ENCODE measurements around the gene ZSCAN10.

ZSCAN10 gene

DNA sequence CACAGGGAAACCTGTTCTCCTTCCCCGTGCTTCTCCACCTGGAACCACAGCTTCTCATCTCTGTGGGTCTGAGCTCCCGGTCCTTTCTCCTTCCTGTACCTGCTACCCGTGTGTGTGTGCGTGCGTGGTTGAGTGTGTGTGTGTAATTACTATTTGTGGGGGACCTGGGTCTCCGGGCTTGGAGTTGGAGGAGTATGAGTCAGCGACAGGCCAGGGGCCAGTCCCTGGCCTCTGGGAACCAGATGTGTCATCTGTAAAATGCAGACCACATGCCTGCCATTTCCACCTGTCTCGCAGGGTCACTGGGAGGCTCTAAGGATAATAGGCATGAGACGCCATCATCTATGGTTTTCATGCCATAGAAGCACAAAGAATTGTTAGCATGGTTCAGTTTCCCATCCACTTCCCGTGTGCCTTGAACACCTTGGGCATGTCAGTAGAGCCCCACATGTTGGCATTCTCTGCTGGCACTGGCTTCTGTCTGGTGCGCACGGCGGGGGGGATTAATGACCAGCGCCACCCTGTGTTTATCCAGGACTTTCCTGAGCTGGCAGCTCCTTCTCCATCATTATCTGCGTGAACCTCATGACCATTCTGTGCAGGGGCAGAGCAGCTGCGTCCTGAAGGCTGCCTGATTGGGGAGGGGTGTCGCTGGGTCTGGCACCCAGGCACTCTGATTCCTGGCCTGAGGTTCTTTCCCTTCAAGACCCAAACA, 14.8 kb upstream of the ZSCAN10 start:
- intact Hi-C loops (cut with DNase I), result no loop called here
- no peak for DNase-seq

DNA sequence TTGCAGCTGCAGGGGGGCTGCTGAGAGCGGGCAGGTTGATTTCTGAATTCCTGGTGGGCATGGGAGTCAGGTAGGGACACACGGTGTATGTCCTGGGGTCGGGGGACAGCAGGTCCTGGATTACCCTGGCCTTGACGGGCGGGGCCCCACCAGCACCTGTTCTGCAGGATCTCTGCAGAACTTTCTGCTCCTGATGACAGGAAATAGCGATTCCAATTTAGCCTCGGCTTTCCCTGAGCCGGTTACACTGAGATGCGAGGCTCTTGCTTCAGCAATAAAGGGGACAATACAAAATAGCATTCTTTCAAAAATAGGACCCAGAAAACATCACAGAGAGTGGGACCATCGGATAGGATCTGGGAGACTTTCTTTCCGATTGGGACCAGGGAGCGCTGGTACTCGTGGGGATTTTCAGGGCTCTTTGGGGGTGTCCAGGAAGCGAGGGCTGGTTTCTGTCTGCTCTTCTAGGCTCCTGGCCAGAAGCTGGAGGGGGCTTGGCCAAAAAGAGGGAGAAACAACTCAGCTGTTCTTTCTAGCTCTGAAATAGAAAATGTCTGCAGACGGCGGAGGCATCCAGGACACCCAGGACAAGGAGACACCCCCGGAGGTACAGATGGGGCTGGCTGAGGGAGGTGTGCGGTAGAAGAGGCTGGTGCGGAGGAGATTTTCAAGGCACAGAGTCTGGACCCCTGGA, 13.9 kb upstream of the ZSCAN10 start:
- peak in 1 of 42 donors; percentile 20 for DNase-seq
- intact Hi-C loops (cut with DNase I), result no loop called here

DNA sequence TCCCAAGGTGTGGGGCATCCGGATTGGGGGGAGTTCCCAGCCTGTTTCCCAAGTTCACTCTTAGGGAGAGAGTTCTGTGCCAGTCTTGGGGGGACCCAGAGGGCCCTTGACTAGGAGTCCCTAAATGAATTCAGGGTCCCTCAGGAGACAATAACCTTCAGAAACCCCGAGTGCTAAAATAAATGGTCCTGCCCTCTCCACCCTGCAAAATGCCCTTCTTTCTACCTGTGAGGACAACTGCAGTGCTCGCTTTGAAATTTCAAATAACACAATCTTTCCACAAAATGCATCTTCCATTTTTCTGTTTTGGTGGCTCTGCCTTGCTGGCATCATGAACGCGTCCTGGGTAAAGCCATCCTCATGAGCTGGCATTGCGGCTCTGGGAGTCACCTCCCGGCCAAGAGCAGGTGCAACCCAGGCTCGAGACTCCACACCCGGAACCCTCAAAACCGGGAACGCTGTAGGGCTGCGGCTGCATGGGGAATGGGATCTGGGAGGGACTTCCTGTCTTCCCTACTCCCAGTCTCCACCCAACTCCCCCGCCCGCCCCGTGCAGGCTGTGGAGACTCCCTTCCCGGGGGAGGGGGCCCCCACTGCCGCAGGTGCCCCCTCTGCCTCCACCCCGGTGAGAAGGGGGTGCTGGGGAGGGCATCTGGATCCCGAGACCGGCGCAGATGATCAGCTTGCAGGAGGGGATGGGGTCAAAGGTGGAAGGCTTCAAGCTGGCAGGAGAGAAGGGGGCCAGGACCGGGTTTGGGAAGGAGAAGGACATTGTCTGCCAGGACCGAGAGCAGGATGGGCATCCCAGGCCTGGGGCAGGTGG, 13.2 kb upstream of the ZSCAN10 start, which contains the start of gene ZNF205:
TSS of gene ZNF205 (plus strand) at position 529 of the 823 bp plus-strand sequence. CDS start 845 bp downstream, outside the sequence.
- DNase-seq, result peak; percentile 74 to 95 (median 86)
- intact Hi-C loops (cut with DNase I), result no loop called here

DNA sequence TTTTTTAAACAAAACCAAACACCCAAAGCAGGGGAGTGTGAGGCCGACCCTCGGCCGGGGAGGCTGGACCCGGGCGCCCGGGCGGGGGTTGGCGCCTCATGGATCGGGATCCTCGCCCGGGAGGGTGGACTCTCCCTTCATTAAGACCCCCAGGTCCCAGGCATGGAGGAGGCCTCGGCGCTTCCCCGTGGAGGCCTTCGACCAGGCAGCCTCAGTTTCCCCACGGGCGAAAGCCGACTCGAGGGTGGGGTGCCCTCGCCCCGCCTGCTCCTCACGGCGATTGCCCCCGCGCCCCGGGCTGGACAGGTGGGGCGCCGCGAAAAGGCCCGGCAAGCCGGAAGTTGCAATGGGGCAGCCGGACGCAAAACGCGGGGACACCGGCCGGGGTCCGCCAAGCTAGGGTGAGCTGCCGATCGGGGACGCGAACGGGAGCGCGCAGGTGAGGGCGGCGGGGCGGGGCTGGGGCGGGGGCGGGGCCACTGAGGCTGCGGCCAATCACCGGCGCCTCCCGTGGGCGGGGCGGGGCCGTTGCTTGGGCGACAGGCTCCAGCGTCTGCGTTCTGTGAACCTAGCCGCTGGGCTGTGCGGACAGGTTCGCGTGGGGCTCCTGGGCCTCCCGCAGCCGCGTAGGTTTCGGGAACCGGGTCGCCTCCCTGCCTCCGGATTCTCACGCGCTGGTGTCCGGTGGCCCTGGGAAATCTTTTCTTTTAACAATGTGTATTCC, 7.3 kb upstream of the ZSCAN10 start:
- peak; percentile 73 to 96 (median 90) for DNase-seq
- intact Hi-C loops (cut with DNase I), result no loop called here

DNA sequence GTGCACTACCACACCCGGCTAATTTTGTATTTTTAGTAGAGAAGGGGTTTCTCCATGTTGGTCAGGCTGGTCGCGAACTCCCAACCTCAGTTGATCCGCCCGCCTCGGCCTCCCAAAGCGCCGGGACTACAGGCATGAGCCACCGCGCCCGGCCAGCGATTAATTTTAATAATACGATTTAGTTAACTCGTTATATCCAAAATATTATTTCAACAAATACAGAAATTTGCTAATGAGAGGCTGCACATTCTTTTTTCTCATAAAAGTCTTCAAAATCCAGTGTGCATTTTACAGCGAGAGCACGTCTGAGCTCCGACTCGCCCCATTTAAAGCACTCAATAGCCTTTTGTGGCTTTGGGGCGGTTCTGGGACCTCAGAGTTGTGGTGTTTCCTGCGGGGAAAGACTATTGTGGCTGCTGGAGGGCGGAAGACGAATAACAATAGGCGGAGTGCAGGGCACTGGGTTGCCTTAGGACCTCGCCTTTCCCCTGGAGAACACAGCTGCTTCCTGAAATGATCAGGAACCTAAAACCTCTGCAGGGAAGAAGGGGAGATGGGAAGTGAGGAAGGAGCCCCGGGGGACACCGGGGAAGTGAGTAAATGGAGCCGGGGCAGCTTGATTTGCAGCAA, 2.9 kb upstream of the ZSCAN10 start:
- DNase-seq, result no peak
- intact Hi-C loops (cut with DNase I), result no loop called here

DNA sequence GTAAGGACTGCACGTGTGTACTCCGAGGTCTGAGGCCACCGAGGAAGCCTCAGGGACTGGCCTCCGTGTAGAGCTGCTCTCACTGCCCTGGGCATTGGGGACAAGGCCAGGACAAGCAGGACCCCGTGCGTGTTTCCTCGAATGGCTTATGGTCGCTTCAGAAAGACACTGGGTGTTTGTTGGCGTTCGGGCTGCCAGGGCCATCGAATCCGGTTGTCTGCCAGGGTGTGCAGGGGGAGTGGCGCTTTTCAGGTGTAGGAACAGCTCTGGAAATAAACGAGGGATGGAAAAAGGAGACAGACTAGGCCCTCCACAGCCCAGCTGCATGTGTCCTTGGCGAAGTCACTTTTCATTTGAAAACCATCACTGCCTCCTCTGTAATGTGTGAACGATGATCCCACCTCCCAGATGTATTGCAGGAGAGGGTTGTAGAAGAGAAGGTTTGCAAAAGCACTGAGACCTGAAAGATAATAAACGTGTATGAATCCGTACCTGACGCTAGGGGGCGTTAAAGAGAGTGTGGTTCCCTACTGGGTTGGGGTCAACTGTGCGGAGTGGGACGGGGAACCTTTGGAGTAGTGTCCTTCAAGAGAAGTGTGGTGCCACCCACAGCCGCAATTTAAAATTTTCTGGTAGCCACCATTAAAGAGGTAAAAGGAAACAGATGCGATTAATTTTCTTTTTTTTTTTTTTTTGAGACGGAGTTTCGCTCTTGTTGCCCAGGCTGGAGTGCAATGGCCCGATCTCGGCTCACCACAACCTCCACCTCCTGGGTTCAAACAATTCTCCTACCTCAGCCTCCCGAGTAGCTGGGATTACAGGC, 2.1 kb upstream of the ZSCAN10 start:
- peak in 6 of 42 donors; percentile 15 to 50 (median 34) for DNase-seq
- intact Hi-C loops (cut with DNase I), result no loop called here

DNA sequence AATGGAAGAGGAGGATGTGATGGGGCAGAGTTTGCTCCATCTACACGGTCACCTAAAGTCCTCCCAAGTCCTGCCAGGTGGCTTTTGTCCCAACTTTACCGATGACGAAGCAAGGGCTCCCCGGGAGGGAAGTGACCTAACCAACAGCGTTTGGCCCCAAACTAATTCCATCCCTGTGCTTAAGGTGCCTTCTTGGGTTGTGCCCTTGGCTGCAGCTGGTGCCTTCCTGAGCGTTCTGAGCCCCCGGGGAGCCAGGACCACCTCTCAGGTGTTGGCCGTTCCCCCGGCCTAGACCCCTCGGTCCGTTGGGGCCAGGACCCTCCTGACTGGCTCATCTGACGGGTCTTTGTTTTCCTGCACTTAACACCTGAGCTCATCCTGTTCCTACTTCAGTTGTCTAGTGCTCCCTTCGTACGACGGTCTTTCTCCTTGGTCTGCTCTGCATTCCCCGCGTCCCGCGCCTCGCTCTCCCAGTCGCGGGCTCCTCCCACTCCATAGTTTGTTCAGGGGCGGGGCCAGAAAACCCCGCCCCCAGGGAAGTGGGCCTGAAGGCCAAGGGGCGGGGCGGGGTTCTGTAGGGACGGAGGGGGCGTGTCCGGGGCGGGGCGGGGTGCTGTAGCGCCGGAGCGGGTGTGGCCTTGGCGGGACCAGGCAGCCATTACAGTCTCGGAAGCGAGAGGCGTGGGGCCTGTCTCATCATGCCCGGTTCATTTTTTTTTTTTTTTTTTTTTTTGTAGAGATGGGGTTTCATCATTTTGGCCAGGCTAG, 822 bp upstream of the ZSCAN10 start:
- DNase-seq, result peak; percentile 27 to 78 (median 59)
- intact Hi-C loops (cut with DNase I), result no loop called here

DNA sequence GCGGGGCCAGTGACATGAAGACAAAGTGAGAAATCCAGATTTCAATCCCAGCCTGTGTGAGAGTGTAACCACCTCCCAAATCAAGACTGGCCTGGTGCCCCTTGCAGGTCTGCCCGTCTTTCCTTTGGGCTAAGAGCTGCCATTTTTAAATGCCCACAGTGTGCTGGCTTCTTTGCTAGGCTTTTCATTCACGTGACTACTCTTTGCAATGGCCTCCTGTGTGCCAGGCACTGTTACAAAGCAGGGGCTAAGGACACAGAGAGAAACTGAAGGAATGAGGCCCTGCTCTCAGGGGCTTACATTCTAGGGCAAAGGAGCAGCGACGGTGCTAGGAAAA, 269 bp upstream of the ZSCAN10 start:
- intact Hi-C loops (cut with DNase I), result no loop called here

DNA sequence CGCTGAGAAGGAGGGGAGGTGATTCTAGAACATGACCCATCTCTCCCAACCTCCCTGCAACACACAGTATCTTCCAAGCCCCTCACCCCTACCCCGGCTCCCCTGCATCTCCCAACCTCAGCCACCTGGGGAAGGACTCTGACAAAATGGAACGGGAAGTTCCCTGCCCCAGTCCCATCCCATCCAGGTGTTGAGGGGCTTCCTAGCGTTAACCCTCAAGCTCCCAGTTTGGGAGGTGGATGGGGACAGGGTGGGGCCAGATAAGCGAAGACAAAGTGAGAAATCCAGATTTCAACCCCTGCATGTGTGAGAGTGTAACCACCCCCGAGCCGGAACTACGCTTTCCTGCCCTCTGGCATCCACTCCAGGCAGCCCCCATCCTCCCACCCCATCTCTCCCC, 1.8 kb downstream of the ZSCAN10 start:
- no peak for DNase-seq
- intact Hi-C loops (cut with DNase I), result no loop called here

More for the DNA sequence above, 269 bp upstream of the ZSCAN10 start:
- no peak for DNase-seq

DNA sequence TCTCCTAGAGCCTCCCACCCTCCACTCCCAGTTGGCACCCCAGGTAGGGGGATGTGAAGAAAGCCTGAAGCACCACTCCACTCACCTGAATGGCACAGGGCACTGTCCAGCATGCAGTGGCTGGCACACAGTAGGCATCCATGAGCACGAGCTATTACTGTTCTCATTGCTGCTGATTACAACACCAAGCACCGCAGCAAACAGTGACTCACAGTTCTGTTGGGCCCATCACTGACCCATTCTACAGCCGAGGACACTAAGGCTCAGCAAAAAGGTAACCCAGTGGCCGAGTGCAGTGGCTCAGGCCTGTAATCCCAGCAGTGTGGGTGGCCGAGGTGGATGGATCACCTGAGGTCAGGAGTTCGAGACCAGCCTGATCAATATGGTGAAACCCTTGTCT, 2.7 kb downstream of the ZSCAN10 start:
- intact Hi-C loops (cut with DNase I), result no loop called here
- DNase-seq, result no peak

DNA sequence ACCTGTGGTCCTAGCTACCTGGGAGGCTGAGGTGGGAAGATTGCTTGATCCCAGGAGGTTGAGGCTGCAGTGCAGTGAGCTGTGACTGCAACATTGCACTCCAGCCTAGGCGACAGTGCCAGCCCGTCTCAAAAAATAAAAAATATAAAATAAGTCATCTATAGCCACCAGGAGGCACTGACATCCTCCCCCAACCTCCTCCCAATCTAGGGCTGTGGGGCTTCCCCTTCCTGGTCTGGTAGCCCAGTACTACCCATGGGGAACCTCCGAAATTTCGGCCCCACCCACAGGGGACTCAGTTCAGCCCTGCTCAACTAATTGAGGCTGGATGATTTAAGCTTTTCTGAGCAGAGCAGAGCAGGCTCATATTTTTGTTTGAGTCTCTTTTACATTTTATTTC, 3.2 kb downstream of the ZSCAN10 start:
- peak in 1 of 42 donors; percentile 11 for DNase-seq
- intact Hi-C loops (cut with DNase I), result no loop called here

DNA sequence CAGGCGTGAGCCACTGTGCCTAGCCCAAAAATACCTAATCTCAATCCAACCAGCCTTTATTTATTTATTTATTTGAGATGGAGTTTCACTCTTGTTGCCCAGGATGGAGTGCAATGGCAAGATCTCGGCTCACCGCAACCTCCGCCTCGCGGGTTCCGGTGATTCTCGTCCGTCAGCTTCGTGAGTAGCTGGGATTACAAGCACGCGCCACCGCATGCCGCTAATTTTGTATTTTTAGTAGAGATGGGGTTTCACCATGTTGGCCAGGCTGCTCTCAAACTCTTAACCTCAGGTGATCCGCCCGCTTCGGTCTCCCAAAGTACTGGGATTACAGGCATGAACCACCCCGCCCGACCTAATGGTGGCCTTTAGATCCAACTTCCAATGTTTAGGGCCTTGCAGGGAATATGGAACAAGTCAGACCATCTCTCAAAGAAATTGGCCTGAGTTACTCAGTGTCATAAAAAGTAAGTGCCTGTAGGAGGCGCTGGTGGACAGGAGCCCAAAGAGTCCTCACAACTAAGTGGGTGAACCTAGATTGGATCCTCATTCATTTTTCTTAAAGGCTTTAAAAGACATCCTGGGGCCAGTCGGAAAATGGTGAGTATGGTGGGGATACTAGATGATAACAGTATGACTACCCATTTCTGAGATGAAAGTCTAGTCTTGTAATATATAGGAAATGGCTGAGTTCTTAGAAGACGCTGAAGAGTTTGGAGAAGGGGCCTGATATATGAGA, 4.6 kb downstream of the ZSCAN10 start:
- DNase-seq, result peak in 6 of 42 donors; percentile 17 to 55 (median 26)

DNA sequence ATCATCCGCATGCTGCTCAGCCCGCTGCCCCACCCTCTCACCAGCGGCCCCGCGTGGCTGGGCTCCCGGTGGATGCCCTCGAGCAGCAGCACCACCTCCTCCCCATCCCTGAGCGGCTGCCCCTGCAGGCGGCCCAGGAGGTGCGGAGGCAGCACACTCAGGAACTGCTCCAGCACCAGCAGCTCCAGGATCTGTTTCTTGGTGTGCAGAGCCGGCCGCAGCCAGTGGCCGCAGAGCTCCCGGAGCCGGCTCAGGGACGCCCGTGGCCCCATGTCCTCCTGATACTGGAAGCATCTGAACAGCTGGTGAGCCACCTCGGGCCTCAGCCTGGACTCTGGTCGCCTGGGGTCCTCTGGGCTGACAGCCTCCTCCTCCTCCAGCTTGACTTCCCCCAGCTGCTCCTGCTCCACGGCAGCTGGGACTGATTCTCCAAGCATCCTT, 6.6 kb downstream of the ZSCAN10 start:
- no peak for DNase-seq
- intact Hi-C loops (cut with DNase I), result no loop called here

More for the DNA sequence above, 4.6 kb downstream of the ZSCAN10 start:
- intact Hi-C loops (cut with DNase I), result no loop called here

DNA sequence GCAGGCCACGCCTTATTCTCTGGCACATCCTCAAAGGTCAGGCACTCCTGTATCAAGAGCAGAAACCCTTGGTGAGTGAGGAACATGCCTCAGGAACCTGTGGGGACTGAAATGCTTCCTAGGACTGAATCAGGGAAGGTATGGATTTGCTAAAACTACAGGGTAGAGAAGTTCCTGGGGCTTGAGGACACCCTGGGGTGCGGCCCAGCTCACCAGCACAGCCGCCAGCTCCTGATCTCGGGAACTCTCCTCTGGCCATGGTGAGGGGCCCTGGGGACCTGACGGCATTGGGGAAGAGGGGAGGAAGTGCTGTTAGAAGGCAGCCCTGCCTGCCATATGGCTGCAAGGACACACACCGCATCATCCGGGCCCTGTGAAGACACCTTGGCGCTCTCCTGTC, 7.5 kb downstream of the ZSCAN10 start:
- intact Hi-C loops (cut with DNase I), result no loop called here
- DNase-seq, result no peak

DNA sequence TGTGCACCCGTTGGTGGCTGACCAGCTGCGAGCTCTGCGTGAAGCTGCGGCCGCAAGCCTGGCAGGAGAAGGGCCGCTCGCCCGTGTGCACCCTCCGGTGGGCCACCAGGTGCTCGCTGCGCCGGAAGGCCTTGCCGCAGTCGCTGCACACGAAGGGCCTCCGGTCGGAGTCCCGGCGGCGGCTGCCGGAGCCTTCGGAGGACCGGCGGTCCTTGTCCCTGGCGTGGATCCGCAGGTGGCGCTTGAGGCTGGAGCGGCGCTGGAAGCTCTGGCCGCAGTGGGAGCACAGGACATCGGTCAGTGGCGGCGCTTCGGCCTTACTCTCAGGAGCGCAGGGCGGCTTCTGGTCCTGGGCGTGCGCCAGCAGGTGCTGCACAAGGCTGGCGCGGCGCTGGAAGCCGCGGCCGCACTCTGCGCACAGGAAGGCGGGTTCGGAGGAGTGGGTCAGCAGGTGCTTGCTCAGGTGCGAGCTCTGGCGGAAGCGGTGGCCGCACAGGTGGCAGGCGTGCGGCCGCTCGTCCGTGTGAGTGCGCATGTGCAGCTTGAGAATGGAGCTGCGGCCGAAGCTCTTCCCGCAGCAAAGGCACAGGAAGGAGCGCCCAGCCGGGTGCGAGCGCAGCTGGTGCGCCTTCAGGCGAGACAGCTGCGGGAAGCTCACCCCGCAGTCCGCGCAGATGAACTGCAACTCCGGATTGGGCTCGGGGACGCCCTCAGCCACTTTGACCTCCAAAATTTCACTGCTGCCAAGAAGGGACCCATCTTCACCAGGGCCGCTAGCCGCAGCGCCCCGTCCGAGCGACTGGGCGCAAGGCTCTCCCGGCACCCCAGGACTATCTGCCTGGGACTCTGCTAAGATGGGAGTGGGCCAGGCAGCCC, 9.1 kb downstream of the ZSCAN10 start:
- DNase-seq, result no peak
- intact Hi-C loops (cut with DNase I), result no loop called here
